HepG2 (cell line): Measurements from ENCODE around the gene MRPL34. TPM values are rescaled to one million over a fixed set of nuclear protein-coding genes. Genes with fewer than 3 reads are reported as not detected.

Experiments
- AHR ChIP-seq: IDR thresholded peaks from 2 replicates; pipeline ENCODE4 v1.6.1; 2018; ENCODE audit warnings: missing genetic modification reagents, missing compliant biosample characterization
- ATF7-NPFF ChIP-seq: sonication (generic); formaldehyde crosslinking; IDR thresholded peaks from 2 replicates; pipeline ENCODE4 v1.8.1; 2023; ENCODE audit warnings: mild to moderate bottlenecking, low read depth, missing genetic modification reagents, moderate library complexity
- FOXK1 ChIP-seq: sonication (generic); formaldehyde crosslinking; IDR thresholded peaks from 2 replicates; pipeline ENCODE4 v1.4.0; 2020; ENCODE audit warnings: low read depth, missing genetic modification reagents, borderline replicate concordance
- HIVEP1 ChIP-seq: sonication (generic); formaldehyde crosslinking; IDR thresholded peaks from 2 replicates; pipeline ENCODE4 v1.4.0; 2020; ENCODE audit warnings: mild to moderate bottlenecking, missing genetic modification reagents
- HNF1A ChIP-seq, 2 experiments: sonication (generic) in 1 of 2; formaldehyde crosslinking in 1 of 2; IDR thresholded peaks; 2 replicates each; pipeline versions ENCODE4 v1.4.0 to v1.6.1; 2016 to 2020; ENCODE audit warnings: borderline replicate concordance in 1 of 2, low read depth in 1 of 2, mild to moderate bottlenecking in 1 of 2, missing genetic modification reagents in 1 of 2
- KAT7 ChIP-seq: IDR thresholded peaks from 2 replicates; pipeline ENCODE4 v1.6.1; 2018; ENCODE audit warnings: borderline replicate concordance, missing compliant biosample characterization
- KLF9 ChIP-seq: IDR thresholded peaks from 2 replicates; pipeline ENCODE4 v1.6.1; 2016; ENCODE audit warnings: low read depth
- NFYC ChIP-seq: IDR thresholded peaks from 2 replicates; pipeline ENCODE4 v1.6.1; 2016; ENCODE audit warnings: missing genetic modification reagents, missing compliant biosample characterization
- PCBP2 ChIP-seq: fragments of 200-400 bp; formaldehyde crosslinking; optimal IDR thresholded peaks from 2 replicates; pipeline ENCODE3; 2018; ENCODE audit warnings: low read length, low read depth; ENCODE audit not compliant: poor library complexity, severe bottlenecking
- PHF20 ChIP-seq: sonication (generic); formaldehyde crosslinking; IDR thresholded peaks from 2 replicates; pipeline ENCODE4 v1.5.0; 2020; ENCODE audit warnings: mild to moderate bottlenecking, missing genetic modification reagents
- RCOR2 ChIP-seq: IDR thresholded peaks from 2 replicates; pipeline ENCODE4 v1.6.1; 2016; ENCODE audit warnings: missing biosample characterization, missing genetic modification reagents
- TCF12 ChIP-seq, 2 experiments: fragments of 450-650 bp in 1 of 2; sonication (generic) in 1 of 2; formaldehyde crosslinking in 1 of 2; IDR thresholded peaks; 2 replicates each; pipeline versions ENCODE4 v1.6.1 to v1.8.0; 2017 to 2022; ENCODE audit warnings: antibody characterized with exemption in 1 of 2, mild to moderate bottlenecking in 1 of 2, missing genetic modification reagents in 1 of 2, moderate library complexity in 1 of 2
- YY1 ChIP-seq: IDR thresholded peaks from 2 replicates; pipeline ENCODE4 v1.6.1; 2011; ENCODE audit warnings: low read length, low read depth, moderate library complexity, mild to moderate bottlenecking; ENCODE audit not compliant: insufficient read depth, insufficient replicate concordance
- ZNF121 ChIP-seq: sonication (generic); formaldehyde crosslinking; IDR thresholded peaks from 2 replicates; pipeline ENCODE4 v1.5.0; 2020; ENCODE audit warnings: mild to moderate bottlenecking, missing genetic modification reagents
- ZNF234 ChIP-seq: sonication (generic); formaldehyde crosslinking; conservative IDR thresholded peaks from 2 replicates; pipeline ENCODE4 v1.5.1; 2020; ENCODE audit warnings: mild to moderate bottlenecking, missing genetic modification reagents
- ZNF547 ChIP-seq: sonication (generic); formaldehyde crosslinking; IDR thresholded peaks from 2 replicates; pipeline ENCODE4 v1.5.1; 2020; ENCODE audit warnings: mild to moderate bottlenecking, missing genetic modification reagents
- ZNF607 ChIP-seq: sonication (generic); formaldehyde crosslinking; IDR thresholded peaks from 2 replicates; pipeline ENCODE4 v1.5.1; 2020; ENCODE audit warnings: missing genetic modification reagents, mild to moderate bottlenecking, borderline replicate concordance
- ZUFSP ChIP-seq: sonication (generic); formaldehyde crosslinking; IDR thresholded peaks from 2 replicates; pipeline ENCODE4 v1.9.0; 2021; ENCODE audit warnings: missing genetic modification reagents, mild to moderate bottlenecking, borderline replicate concordance
- polyA plus RNA-seq, 8 experiments: library from polyadenylated mRNA; depleted of rRNA in 3 of 8; stranded (reverse) in 7 of 8; unstranded in 1 of 8; fragments of >200 nt; fragmentation: Illumina TruSeq in 4 of 8; extraction: Trizol in 4 of 8; gene quantifications; 2 replicates each; pipeline versions ENCODE4 v1.2.1 to v1.2.3, GENCODE V29; 2011 to 2016; ENCODE audit warnings: low read depth in 4 of 8, missing spikeins in 1 of 8, mixed read lengths in 1 of 8; ENCODE audit not compliant: insufficient read depth in 1 of 8
- total RNA-seq, 5 experiments: library from RNA; depleted of rRNA; stranded (reverse); fragments of >200 nt; fragmentation: Illumina TruSeq; extraction: Trizol; gene quantifications; 2 replicates each; pipeline ENCODE4 v1.2.3, GENCODE V29; 2016; ENCODE audit warnings: low read depth in 1 of 5

The MRPL34 gene
- total and polyA plus RNA-seq, 2 of the 13 experiments (the other 11 are each of a cell fraction or from before 2014, with no cell fraction given), result 74.0 to 77.3 TPM

- TF ChIP-seq YY1, result peak; percentile 98
- TF ChIP-seq ATF7-NPFF (CRISPR knock-in tag), result no peak
- TF ChIP-seq PHF20 (CRISPR knock-in tag), result peak; percentile 85
- TF ChIP-seq RCOR2, result no peak
- no peak for TF ChIP-seq ZUFSP (CRISPR knock-in tag)
- TF ChIP-seq KLF9 (CRISPR knock-in tag), result no peak
- TF ChIP-seq AHR (CRISPR knock-in tag), result 0 out of 2 replicates have a peak, but pooled peaks have one; percentile 36
- TF ChIP-seq ZNF121 (CRISPR knock-in tag), result no peak
- TF ChIP-seq ZNF234 (CRISPR knock-in tag), result no peak
- peak; percentile 80; the same call in 1 of the 2 replicates for TF ChIP-seq FOXK1 (CRISPR knock-in tag)
- TF ChIP-seq NFYC, result peak; percentile 94
- no peak for TF ChIP-seq ZNF547 (CRISPR knock-in tag)
- 0 out of 2 replicates have a peak, but pooled peaks have one; percentile 36 for TF ChIP-seq ZNF607 (CRISPR knock-in tag)
- TF ChIP-seq PCBP2, result no peak
- no peak for TF ChIP-seq TCF12 (IDR thresholded peaks at IDR 0.05)
- TF ChIP-seq TCF12 (CRISPR knock-in tag; IDR thresholded peaks at IDR 0.05), result no peak
- TF ChIP-seq HIVEP1 (CRISPR knock-in tag), result no peak
- peak; percentile 61; the same call in 1 of the 2 replicates for TF ChIP-seq KAT7 (CRISPR knock-in tag)
- no peak for TF ChIP-seq HNF1A (IDR thresholded peaks at IDR 0.05; ENCODE audit: low read depth)
- no peak; the same call in 1 of the 2 replicates for TF ChIP-seq HNF1A (CRISPR knock-in tag; IDR thresholded peaks at IDR 0.05; ENCODE audit: borderline replicate concordance)
These were observed 38.5 kb upstream of the MRPL34 start, which contains the start of gene BABAM1 (continued) for GRCh38 chr19:17266975-17267788.
